ENCODE measurements around the gene UGP2.
A peak's percentile ranks its signal among the peaks of the same experiment; 100 is the strongest.
"Not testable (repeated sequence)": the region's sequence is repeated elsewhere in the genome, so short reads cannot be mapped to it uniquely, and the experiment has no call there.

Gene UGP2

DNA sequence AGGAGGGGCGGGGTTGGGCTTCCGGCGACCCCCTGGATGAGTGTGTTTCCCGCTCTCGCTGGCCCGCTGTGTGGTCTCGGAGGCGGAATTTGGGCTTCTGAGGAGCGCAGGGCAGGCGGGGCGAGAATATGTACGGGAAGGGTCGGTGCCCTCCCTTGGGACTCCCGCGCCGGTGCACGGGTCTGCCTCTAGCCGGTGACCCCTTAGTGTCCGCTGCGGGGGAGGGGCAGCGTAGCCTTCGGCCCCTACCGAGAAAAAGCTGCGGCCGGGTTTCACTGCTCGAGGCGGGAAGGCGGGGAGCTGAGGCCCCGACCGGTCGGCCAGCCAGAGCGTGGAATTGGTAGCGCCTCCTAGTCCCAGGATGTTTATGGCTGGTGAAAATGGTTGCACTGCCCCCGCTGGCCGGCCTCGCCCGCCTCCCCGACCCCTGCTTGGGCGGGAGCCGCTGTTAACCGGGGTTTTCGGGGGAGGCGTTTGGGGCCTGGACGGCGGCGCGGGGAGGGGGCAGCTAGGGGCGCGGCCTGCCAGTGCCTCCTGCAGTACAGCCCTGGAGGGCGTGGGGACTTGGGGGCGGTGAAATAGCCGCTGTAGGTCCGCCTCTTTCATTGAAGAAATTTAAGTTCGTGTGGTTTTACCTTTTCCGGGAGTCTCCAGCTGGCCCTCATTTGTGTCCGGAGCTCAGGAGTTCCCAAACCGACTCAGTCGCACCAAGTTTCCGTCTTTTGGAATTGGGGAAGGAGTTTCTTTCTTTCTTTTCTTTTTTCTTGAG, at the start of gene UGP2:
Gene UGP2, plus strand, starts transcription at position 643 of the 769 bp plus-strand sequence. CDS start 290 bp downstream, outside the sequence.
- DNase-seq: peak; percentile 98

DNA sequence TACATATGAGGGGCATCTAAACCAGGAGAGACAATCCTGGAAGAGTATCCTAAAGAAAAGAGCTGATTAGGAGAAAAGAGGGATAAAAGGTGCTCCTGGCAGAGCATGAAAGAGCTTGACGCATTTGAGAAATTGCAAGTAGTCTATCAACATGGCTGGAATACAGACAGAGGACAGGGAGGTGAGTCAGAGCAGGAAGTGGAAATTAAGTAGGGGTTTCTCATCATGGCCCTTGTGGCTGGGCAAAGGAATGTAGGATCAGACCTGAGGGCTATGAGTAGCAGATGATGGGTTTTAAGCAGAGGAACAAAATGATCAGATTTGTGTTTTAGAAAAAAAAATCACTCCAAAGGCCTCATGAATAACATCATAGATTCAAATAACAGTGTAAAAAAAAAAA, 49.2 kb upstream of the UGP2 start:
- peak; percentile 74 for DNase-seq

DNA sequence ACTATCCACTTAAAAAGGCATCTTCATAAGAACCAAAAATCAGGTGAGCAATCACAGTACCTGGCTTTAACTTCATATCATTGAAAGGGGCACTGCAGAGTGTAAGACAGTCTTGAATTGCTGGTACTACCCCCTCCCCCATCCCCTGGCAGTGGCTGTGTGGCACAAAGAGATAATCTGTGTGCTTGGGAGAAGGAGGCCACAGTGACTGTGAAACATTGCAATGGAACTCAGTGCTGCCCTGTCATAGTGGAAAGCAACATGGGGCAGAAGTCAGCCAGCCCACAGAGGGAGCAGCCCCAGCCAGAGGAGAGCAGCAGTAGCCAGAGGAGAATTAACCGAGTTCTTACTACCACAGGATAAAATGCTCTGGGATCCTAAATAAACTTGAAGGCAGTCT, 45.3 kb upstream of the UGP2 start:
- no peak for DNase-seq

DNA sequence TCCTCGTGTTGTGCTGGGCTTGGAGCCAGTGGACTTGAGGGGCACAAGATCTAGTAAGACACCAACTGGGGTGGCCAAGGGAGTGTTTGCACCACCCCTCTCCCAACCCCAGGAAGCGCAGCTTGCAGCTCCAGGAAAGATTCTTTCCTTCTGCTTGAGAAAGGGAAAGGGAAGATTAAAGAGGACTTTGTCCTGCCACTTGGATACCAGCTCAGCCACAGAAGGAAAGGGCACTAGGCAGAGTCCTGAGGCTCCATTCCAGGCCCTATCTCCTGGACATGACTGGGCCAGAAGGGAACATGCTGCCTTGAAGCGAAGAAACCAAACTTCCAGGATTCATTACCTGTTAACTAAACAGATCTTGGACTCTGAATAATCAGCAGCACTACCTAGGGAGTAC, 44.9 kb upstream of the UGP2 start:
- DNase-seq: no peak

DNA sequence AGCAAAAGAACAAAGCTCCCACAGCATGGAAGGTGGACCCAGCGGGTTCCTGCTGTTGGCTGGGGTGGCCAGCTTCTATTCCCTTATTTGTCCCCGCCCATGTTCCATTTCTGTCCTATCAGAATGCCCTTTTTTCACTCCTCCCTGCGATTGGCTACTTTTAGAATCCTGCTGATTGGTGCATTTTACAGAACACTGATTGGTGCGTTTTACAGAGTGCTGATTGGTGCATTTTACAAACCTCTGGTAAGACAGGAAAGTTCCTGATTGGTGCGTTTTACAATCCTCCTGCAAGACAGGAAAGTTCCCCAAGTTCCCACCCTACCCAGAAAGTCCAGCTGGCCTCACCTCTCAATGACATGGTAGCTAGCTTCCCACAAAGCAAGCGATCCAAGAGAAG, 40.2 kb upstream of the UGP2 start:
- DNase-seq: no peak

DNA sequence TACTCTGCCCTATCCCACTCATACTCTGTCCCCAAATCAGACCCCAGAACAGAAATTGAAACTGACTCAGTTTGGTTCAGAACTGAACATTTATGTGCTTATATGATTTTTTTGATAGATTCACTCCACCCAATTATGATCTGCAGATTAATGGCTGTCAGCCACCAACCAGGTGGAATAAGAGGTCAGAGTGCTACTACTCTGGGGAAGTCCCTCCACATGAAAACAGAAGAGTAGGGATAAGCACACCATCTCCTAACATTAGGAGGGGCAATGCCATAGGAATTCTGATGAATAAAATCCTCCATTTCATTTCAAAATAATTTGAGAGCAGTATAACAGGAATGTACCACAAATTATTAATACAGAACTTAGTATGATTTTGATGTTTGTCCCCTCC, 36.3 kb upstream of the UGP2 start:
- no peak for DNase-seq

DNA sequence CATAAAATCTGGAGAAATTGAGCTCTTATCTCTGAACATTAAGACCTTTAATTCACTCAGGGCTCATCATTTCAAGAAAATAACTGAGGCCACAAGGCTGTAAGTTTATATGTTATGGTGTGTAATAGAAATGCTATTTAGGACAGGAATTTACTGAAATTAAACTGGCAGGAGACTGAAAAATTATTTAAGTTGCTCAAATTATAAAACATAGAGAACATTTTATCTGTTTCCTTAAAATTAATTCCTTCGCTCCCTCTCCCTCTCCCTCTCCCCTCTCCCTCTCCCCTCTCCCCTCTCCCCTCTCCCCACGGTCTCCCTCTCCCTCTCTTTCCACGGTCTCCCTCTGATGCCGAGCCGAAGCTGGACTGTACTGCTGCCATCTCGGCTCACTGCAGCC, 33.7 kb upstream of the UGP2 start:
- not testable (repeated sequence) for DNase-seq

DNA sequence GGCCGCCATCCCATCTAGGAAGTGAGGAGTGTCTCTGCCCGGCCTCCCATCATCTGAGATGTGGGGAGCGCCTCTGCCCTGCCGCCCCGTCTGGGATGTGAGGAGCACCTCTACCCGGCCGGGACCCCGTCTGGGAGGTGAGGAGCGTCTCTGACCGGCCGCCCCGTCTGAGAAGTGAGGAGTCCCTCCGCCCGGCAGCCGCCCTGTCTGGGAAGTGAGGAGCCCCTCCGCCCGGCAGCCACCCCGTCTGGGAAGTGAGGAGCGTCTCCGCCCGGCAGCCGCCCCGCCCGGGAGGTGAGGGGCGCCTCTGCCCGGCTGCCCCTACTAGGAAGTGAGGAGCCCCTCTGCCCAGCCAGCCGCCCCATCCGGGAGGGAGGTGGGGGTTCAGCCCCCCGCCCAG, 32.8 kb upstream of the UGP2 start:
- DNase-seq: not testable (repeated sequence)

DNA sequence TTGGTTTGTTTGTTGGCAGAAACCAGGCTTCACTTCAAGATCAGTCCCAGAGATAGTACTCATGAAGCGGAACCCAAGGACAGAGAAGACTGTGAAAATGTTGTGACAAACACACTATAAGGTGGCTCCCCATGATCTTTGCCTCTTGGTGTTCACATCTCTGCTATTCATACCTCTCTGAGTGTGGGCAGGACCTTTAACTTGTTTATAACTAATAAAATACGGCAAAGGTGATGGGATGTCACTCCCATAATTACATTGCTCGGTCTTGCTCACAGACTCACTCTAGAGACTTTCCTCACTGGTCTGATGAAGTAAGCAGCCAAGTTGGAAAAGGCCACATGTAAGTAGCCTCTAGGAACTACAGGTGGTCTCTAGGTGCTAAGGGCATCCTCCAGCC, 30.6 kb upstream of the UGP2 start:
- DNase-seq: no peak

DNA sequence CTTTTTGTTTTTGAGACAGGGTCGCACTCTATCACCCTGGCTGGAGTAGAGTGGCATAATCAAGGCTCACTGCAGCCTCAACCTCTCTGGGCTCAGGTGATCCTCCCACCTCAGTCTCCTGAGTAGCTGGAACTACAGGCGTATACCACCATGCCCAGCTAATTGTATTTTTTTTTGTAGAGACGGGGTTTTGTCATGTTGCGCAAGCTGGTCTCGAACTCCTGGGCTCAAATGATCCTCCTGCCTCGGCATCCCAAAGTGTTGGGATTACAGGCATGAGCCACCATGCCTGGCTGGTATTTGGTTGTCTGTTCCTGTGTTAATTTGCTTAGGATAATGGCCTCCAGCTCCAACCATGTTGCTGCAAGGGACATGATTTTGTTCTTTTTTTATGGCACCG, 29.8 kb upstream of the UGP2 start:
- DNase-seq: not testable (repeated sequence)

DNA sequence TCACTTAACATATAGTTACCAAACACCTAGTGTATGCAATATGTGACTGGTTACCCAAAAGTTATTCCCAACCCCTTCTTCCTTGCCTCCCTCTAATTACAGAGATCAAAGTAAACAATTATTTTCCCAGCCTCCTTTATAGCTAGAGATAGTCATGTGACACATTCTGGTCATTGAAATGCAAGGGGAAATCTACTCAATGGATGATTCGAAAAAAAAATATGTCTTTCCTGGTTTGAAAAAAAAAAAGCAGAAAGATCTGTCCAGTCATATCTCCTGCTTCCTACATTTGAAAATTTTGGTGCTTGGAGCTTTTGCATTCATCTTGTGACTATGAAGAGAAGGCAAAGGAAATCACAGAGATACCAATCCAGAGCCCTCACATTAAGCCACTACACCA, 27.6 kb upstream of the UGP2 start:
- DNase-seq: no peak

DNA sequence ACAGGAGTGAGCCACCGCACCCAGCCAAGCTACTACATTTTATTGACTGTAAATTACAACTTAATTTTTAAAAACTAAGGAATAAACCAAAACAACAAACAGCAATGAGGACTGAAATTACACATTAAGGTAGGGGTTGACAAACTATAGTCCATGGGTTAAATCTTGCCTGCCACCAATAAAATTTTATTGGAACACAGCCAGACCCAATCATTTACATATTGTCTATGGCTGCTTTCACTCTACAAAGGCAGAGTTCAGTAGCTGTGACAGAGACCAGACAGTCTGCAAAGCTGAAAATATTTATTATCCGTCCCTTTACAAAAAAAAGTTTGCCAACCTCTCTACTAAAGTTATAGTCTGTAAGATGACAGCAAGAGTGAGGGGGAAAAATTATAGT, 24.3 kb upstream of the UGP2 start:
- no peak for DNase-seq

DNA sequence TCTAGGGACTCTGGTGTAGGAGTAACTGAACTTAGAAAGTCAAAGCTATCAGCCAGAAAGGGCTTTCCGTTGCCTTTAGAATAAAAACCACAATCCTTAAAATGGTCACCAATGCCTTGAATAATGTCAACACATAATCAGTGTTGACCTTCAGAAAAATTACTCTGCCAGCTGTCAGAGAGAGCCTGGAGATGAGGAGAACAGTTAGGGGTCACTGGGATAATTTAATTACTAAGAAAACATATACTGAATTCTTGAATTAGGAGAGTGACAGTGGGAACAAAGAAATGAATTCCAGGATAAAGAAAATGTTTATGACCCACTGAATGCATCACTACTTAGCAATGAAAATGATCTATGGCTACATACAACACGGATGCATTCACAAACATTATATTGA, 23.4 kb upstream of the UGP2 start:
- no peak for DNase-seq

DNA sequence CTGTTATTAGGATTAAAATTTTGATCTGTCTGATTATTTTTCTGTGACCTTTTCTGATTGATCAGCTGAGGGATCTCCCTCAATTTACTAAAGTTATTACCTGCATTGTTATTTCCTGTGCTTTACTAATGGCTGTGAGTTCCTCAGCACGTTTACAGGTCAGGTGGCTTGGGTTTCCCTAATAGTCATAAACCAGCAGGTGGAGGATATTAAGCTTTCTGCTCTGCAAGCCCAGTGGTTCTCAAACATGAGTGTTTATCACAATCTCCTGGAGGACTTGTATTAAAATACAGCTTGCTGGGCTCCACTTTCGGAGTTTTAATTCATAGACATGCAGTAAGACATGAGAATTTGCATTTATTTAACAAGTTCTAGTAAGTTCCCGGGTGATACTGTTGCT, 22.4 kb upstream of the UGP2 start:
- DNase-seq: no peak

DNA sequence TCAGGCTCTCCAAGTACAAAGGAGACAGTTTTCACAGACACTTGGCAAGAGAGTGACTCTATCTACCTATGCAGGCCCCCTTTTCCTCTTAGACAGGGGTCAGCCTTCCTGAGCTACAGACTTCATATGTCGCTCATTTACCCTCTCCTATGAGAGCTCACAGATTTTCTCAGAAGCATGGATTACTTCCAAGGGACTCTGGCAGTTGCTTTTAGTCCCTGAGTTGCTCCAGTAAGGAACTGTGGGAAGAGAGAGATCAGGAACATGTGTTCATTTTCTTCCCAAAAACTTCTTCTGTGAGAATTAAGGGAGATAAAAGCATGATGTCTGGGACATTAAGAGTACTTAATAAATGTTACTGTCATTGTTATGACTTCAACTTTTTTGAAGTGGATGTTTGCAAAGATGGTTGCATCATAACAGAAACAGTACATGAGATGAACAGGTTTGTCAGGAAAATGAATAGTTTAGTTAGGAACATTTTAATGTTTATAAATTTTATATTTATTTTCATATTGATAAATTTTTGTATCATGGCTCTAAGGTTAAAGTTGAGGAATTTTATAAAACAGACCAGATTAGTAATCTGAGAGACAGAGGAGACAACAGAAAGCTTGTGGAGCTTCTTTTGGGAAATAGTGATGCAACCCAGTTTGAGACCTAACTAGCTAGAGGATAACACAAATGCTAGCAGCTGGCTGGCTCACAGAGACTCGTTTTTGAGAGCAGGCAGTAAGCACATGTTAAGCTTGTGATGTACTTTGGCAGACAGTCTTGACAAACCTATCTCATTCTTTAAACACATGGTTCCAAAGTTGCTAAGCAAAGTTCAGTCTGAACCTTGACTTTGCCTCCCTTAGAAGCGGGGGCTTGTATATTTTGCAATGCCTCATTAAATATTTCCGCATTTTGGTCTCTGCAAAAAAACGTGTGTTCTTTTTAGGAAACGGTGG, 21.7 kb upstream of the UGP2 start:
- no peak for DNase-seq

DNA sequence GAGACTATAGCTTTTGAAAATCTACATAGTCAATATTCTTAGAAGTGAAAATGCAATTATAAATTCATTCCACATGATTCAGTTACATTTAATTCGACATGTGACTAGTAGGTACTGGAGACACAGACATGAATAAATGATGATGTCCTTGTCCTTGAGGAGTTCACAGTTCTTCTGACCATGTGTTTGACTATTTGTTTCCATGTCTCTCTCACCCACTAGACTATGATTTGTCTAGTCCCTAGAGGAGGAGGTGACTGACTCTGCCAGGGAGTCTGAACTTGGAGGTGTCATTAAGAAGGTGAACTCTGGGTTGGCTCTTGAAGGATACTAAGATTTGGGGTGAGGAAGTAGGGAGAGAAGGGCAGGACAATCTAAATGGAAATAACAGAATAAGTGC, 20.7 kb upstream of the UGP2 start:
- DNase-seq: no peak

DNA sequence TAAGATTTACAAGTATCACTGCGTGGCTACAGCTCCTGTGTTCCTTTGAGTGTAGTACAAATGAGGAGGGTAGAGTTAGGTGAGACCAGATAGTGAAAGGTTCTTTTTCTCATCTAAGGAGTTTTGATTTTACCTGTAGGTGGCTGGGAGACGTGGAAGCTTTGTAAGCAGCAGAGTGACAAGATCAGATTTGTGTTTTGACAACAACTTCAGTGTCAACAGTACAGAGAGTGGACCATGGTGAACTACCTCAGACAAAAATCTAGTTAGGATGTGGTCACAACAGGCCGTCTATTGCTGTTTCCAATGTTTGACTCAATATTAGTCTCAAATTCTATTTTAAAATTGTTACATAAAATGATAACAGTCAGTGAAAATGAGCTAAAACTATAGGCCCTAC, 20.3 kb upstream of the UGP2 start:
- DNase-seq: no peak

DNA sequence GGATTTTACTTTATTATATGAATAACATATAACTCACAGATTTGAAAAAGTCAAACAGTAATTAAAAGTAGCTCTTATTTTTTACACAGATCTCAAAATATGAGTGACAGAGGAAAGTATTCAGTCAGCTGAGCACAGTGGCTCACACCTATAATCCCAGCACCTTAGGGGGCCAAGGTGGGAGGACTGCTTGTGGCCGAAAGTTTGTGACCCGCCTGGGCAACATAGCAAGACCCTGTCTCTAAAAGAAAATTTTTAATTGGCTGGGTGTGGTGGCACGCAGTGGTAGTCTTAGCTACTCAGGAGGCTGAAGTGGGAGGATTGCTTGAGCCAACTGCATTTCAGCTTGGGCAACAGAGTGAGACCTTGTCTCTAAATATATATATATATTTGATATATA, 19.2 kb upstream of the UGP2 start:
- no peak for DNase-seq

DNA sequence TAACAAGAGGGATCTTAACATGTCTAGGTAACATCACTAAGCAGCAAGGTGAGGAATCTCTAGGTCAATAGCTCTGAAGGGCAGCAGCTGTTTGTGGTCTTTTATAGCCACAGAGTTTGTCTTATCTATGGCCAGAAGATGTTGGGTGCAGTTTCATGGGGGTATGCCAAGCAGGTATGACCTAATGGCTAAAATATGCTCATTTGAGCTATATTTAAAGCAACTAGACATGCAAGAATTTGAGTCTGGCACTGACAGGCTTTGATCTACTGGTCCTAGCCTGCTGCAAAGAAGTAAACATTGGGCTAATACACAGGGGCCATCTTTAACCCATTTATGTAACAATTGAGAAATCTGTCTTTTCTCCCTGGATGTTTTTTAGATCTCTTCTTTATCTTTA, 13.9 kb upstream of the UGP2 start:
- peak; percentile 95 for DNase-seq

DNA sequence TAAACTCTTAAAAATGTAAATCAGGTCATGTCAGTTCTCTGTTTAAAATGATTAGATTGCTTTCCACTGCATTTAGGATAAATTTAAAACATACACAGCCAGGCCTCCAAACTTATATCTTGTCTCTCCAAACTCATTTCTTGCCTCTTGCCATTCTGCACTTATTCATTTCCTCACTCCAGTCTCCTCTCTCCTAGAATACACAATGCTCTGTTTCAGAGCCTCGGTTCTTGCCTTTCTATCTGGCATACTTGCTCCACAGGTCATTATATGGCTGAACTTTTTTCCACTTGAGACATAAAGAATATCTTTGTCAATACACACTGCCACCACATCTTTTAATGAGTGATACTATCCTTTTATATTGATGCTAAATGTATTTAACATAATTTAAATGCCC, 10.5 kb upstream of the UGP2 start:
- DNase-seq: no peak

DNA sequence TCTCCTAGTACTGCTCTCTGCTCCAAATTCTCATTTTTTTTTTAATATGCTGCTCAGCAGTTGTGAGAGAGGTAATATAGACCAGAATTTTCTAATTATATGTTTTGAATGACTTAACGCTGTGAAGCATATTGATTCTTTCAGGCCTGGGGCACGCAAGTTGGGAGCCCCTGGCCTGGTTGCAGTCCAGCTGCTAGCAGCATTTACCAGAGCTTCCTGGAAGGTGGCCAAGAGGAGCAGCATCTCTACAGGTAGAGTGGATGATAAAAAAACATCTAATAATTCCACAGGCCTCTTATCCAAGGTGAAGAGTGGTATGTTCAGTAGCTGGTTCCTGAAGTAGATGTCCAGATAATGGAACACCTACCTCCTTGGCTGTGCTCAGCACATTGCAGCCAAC, 7.3 kb upstream of the UGP2 start:
- DNase-seq: no peak

DNA sequence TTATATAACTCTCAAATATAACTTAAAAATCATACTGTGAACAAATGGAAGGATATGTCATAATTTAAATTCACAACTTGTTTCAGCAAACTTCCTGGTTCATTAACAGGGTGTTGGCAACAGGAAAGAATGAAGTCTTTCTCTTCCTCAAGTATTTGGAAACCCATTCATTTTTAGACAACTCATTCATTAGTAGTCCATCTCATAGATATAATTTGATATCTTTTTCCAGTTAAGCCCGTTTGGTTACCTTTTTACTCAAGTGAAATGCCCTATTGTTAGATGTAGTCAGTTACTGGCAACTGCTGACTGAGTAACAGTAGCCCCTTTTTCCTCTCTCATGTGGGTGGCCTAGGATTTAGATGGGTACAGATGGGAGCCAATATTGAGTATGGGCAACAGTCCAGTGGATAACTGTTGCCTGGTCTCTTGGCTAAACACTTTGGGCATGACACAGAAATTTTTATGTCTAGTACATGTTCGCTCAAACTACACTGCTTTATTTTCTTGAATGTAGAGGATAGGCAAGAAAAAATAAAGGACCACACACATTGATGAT, 4.6 kb upstream of the UGP2 start:
- no peak for DNase-seq

DNA sequence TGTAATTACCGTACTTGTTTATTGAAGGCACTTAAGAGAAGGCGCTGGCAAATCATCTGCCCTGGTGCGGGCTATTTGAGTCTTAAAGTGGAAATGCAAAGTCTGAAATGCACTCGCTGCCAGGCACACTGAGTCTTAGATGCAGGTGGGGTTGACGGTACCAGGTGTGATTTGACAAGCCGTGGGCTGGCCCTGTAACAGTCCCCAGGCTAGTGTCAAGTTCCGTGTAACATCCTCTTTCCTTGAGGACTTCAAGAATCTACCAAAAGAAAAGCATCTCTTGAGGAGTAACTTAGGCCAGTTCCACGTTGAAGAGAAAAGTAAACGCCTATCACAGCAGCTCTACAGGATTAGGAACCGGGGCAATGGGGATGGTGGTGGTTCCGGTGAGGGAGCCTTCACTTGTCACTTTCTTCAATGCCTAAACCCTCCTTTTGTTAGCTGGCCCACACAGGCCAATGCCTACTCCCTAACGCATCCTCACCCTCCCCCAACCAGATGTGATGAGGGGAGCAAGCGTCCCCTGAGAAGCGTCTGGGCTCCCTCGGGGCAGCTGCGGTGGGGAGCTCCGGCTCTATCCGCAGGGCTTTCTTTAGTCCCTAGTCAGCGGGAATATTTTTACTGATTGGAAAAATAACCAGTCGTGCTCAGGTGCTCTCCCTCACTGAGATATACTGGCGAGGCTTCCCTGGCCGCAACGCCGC, 1.5 kb upstream of the UGP2 start:
- no peak for DNase-seq

Data from islet precursor cell (in vitro differentiated cells).